CD8-positive, alpha-beta memory T cell (primary cell): ENCODE results near the gene REP15. TPM values are rescaled to one million over a fixed set of nuclear protein-coding genes. Genes with fewer than 3 reads are reported as not detected.
A peak's percentile ranks its signal among the peaks of the same experiment; 100 is the strongest.

Experiments used
- CTCF ChIA-PET: fragments of 350-600 bp; sonication (Branson Sonifier 250); formaldehyde crosslinking; loops from one replicate; lab custom pipeline; 2021; ENCODE audit warnings: antibody characterized with exemption; lab: Charles Lee
- POLR2A ChIA-PET: fragments of 350-600 bp; sonication (Branson Sonifier 250); formaldehyde crosslinking; loops from one replicate; lab custom pipeline; 2021; ENCODE audit warnings: antibody characterized with exemption; lab: Charles Lee
- DNase-seq, 5 donors: peaks; one replicate each; pipeline versions ENCODE4 v3.0.0 to v3.0.0-alpha.2; 2020 to 2022; ENCODE audit warnings: mixed read lengths in 1 of 5
- H3K27ac ChIP-seq: one replicate; pipeline ENCODE4 v1.7.0; 2013; ENCODE audit warnings: low read depth, mild to moderate bottlenecking, low read length, moderate library complexity
- H3K27me3 ChIP-seq: 2 replicates; pipeline ENCODE4 v1.7.0; 2013; ENCODE audit warnings: low read length, mild to moderate bottlenecking; ENCODE audit not compliant: insufficient read depth, poor library complexity, severe bottlenecking
- H3K36me3 ChIP-seq: 2 replicates; pipeline ENCODE4 v1.7.0; 2013; ENCODE audit warnings: mild to moderate bottlenecking, low read length, moderate library complexity; ENCODE audit not compliant: insufficient read depth
- H3K4me1 ChIP-seq: 2 replicates; pipeline ENCODE4 v1.7.0; 2013; ENCODE audit warnings: mild to moderate bottlenecking, low read length, moderate library complexity; ENCODE audit not compliant: insufficient read depth
- H3K4me3 ChIP-seq: 2 replicates; pipeline ENCODE4 v1.7.0; 2013; ENCODE audit warnings: mild to moderate bottlenecking, low read length
- H3K9me3 ChIP-seq: 2 replicates; pipeline ENCODE4 v1.7.0; 2013; ENCODE audit warnings: mild to moderate bottlenecking, low read length
- H3K27ac Mint-ChIP-seq, 8 donors: one replicate each; pipeline ENCODE4 v1.8.0; 2020 to 2021; ENCODE audit warnings: mixed read lengths in 8 of 8, mild to moderate bottlenecking in 6 of 8, inconsistent platforms in 3 of 8, moderate library complexity in 3 of 8
- H3K27me3 Mint-ChIP-seq, 2 donors: one replicate each; pipeline ENCODE4 v1.8.0; 2020 to 2021; ENCODE audit warnings: mixed read lengths in 2 of 2, mild to moderate bottlenecking in 1 of 2, moderate library complexity in 1 of 2
- H3K36me3 Mint-ChIP-seq, 3 donors: one replicate each; pipeline ENCODE4 v1.8.0; 2020 to 2021; ENCODE audit warnings: mixed read lengths in 3 of 3, inconsistent platforms in 1 of 3, mild to moderate bottlenecking in 1 of 3
- H3K4me1 Mint-ChIP-seq, 3 donors: one replicate each; pipeline ENCODE4 v1.8.0; 2020 to 2021; ENCODE audit warnings: mixed read lengths in 3 of 3, inconsistent platforms in 1 of 3, mild to moderate bottlenecking in 1 of 3
- H3K4me3 Mint-ChIP-seq, 7 donors: one replicate each; pipeline ENCODE4 v1.8.0; 2020 to 2021; ENCODE audit warnings: mixed read lengths in 7 of 7, mild to moderate bottlenecking in 6 of 7, moderate library complexity in 4 of 7, inconsistent platforms in 2 of 7
- H3K9me3 Mint-ChIP-seq, 5 donors: one replicate each; pipeline ENCODE4 v1.8.0; 2020 to 2022; ENCODE audit warnings: mixed read lengths in 5 of 5, mild to moderate bottlenecking in 3 of 5, moderate library complexity in 2 of 5, inconsistent platforms in 1 of 5
- polyA plus RNA-seq: library from polyadenylated mRNA; unstranded; fragments of 300-500 nt; fragmentation: Illumina TruSeq; gene quantifications from one replicate; pipeline ENCODE4 v1.2.3, GENCODE V29; 2021
- total RNA-seq, 2 experiments: library from RNA; stranded (reverse); gene quantifications; one replicate each; pipeline ENCODE4 v1.2.3, GENCODE V29; 2021

Gene REP15
- total and polyA plus RNA-seq, 3 experiments from 2014 or later, result 0.35 TPM; not detected in 2

DNA sequence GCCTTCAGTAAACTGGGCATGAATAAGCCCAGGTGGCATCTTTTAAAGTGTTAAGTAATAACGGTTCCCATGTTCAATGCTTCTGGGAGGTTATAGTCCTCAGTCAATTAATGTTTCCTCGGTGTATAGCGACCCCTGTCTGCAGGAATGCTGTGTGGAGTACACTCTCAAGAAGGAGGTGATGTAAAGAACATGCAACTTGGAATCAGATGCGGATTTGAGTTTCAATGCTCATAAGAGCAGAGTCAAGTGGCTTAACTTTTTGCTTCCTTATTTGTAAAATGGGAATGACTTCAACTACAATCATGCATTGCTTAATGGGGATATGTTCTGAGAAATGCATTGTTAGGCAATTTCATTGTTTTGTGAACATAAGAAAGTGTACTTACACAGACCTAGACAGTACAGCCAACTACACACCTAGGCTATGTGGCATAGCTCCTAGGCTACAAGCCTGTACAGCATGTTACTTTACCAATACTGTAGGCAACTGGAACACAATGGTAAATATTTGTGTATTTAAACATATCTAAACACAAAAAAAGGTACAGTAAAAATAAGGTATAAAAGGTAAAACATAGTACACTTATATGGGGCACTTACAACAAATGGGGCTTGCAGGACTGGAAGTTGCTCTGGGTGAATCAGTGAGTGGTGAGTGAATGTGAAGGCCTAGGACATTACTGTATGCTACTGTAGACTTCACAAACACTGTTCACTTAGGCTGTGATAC, 7.6 kb downstream of the REP15 start:
- ChIA-PET CTCF (interaction anchor here (1.0 to 2.9 kb wide), 2 partner anchors 51 to 270 kb away, joined by 3 to 15 read pairs; no protein-coding TSS in a partner anchor), POLR2A (no interaction called here)
- H3K9me3 Mint-ChIP-seq, result no peaks in the 10 kb centered on the region
- H3K36me3 ChIP-seq, result no peaks in the 10 kb centered on the region
- no peak overlapping the region for H3K27ac Mint-ChIP-seq
- peak; percentile 40 to 74 (median 44) for DNase-seq
- no peaks in the 10 kb centered on the region for H3K36me3 Mint-ChIP-seq
- no peaks in the 10 kb centered on the region for H3K4me1 Mint-ChIP-seq
- no peaks in the 10 kb centered on the region for H3K27me3 ChIP-seq
- H3K4me3 Mint-ChIP-seq, result no peak overlapping the region
- H3K4me3 ChIP-seq, result no peak overlapping the region
- H3K27me3 Mint-ChIP-seq, result peaks cover 6 to 30% of the 10 kb centered on the region in 2 donors
- H3K9me3 ChIP-seq, result no peaks in the 10 kb centered on the region
- no peaks in the 10 kb centered on the region for H3K4me1 ChIP-seq
- no peak overlapping the region for H3K27ac ChIP-seq

GRCh38 chr12:27705263-27705662, 9.0 kb downstream of the REP15 start:
- CTCF ChIA-PET, result no interaction called here
- H3K27me3 Mint-ChIP-seq, result peaks cover 6 to 22% of the 10 kb centered on the region in 2 donors

GRCh38 chr12:27707216-27707615, 11.0 kb downstream of the REP15 start:
- Mint-ChIP-seq H3K27me3 (peaks cover 0 to 18% of the 10 kb centered on the region in 2 donors), H3K9me3 (no peaks in the 10 kb centered on the region), H3K36me3 (peaks cover 0 to 16% (median 1%) of the 10 kb centered on the region in 3 donors), H3K4me3 (peak overlapping the region in 1 of 7 donors; percentile 64), H3K27ac (no peak overlapping the region), H3K4me1 (peaks cover 19 to 21% (median 20%) of the 10 kb centered on the region in 3 donors)
- H3K27ac ChIP-seq, result no peak overlapping the region
- DNase-seq, result no peak
- no peaks in the 10 kb centered on the region for H3K27me3 ChIP-seq
- CTCF ChIA-PET, result interaction anchor here (1.5 kb wide), 1 partner anchor 273 kb away, joined by 4 read pairs; no protein-coding TSS in a partner anchor
- H3K9me3 ChIP-seq, result no peaks in the 10 kb centered on the region
- H3K4me3 ChIP-seq, result no peak overlapping the region
- POLR2A ChIA-PET, result no interaction called here
- H3K4me1 ChIP-seq, result peaks cover 10% of the 10 kb centered on the region
- no peaks in the 10 kb centered on the region for H3K36me3 ChIP-seq

More at GRCh38 chr12:27705263-27705662, 9.0 kb downstream of the REP15 start:
- no peaks in the 10 kb centered on the region for H3K27me3 ChIP-seq
- H3K9me3 ChIP-seq, result no peaks in the 10 kb centered on the region
- H3K27ac ChIP-seq, result no peak overlapping the region
- H3K4me3 Mint-ChIP-seq, result no peak overlapping the region
- no peak for DNase-seq
- H3K36me3 Mint-ChIP-seq, result peaks cover 0 to 2% (median 0%) of the 10 kb centered on the region in 3 donors
- POLR2A ChIA-PET, result no interaction called here
- H3K4me1 Mint-ChIP-seq, result peaks cover 3 to 4% (median 4%) of the 10 kb centered on the region in 3 donors
- H3K4me1 ChIP-seq, result no peaks in the 10 kb centered on the region
- no peak overlapping the region for H3K4me3 ChIP-seq
- no peaks in the 10 kb centered on the region for H3K9me3 Mint-ChIP-seq
- no peaks in the 10 kb centered on the region for H3K36me3 ChIP-seq
- H3K27ac Mint-ChIP-seq, result no peak overlapping the region

DNA sequence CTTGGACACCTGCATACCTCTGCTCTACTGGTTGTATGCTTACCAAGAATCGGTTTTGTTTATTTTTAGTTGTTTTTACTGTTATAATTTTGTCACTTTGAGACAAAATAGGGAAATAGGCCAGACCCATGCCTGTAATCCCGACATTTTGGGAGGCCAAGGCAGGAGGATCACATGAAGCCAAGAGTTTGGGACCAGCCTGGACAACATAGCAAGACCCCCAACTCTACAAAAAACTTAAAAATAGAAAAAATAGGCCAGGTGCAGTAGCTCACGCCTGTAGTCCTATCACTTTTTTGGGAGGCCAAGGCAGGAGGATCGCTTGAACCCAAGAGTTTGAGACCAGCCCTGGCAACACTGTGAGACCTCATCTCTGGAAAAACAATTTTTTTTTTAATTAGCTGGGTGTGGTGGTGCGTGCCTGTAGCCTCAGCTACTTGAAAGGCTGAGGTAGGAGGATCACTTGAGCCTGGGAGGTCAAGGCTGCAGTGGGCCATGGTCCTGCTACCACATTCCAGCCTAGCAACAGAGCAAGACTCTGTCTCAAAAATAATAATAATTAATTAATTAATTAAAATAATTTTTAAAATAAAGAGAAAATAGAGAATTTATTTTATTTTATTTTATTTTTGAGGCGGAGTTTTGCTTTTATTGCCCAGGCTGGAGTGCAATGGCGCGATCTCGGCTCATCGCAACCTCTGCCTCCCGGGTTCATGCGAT, 13.1 kb downstream of the REP15 start:
- CTCF ChIA-PET, result interaction anchor here (0.9 to 1.2 kb wide), 3 partner anchors 8 to 275 kb away, joined by 3 to 4 read pairs (median 3); partner anchors contain the start of genes KLHL42 and MANSC4
- Histone ChIP-seq H3K27me3 (no peaks in the 10 kb centered on the region), H3K36me3 (no peaks in the 10 kb centered on the region), H3K9me3 (no peaks in the 10 kb centered on the region), H3K27ac (no peak overlapping the region), H3K4me3 (no peak overlapping the region), H3K4me1 (peaks cover 13% of the 10 kb centered on the region)
- peak overlapping the region in 1 of 8 donors; percentile 74 for H3K27ac Mint-ChIP-seq
- peaks cover 33 to 42% (median 37%) of the 10 kb centered on the region in 3 donors for H3K4me1 Mint-ChIP-seq
- peaks cover 0 to 26% (median 3%) of the 10 kb centered on the region in 3 donors for H3K36me3 Mint-ChIP-seq
- POLR2A ChIA-PET, result interaction anchor here (1.2 to 1.5 kb wide), 3 partner anchors 12 to 186 kb away, joined by 3 to 4 read pairs (median 3); partner anchors contain the start of genes KLHL42 and MANSC4
- H3K27me3 Mint-ChIP-seq, result peaks cover 0 to 18% of the 10 kb centered on the region in 2 donors
- H3K9me3 Mint-ChIP-seq, result no peaks in the 10 kb centered on the region
- DNase-seq, result no peak
- peak overlapping the region; percentile 3 to 99 (median 93) for H3K4me3 Mint-ChIP-seq

DNA sequence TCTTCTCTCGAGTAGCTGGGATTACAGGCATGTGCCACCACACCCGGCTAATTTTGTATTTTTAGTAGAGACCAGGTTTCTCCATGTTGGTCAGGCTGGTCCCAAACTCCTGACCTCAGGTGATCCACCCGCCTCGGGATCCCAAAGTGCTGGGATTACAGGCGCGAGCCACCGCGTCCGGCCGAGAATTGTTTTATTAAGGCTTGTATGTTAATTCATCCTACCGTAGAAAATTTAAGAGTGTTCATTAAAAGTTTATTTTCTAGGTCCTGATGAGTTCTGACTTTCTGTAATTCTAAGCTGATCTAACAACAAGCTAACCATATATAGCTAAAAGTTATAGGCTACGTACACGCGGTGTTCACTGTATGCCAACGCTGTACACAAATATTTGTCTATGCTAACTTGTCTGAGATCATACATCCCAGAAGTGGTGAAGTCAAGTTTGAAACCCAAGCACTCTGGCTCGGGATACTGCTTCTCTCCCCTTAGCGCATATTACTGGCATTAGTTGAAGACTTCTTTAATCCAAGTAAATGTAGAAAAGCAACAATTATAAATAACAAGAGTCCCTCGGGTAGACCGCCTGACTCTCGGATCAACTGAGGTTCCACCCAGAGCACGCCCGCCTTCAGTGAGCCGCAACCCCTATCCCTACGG, 13.8 kb downstream of the REP15 start:
- DNase-seq, result no peak
- Mint-ChIP-seq H3K4me1 (peaks cover 35 to 46% (median 37%) of the 10 kb centered on the region in 3 donors), H3K36me3 (peaks cover 0 to 31% (median 5%) of the 10 kb centered on the region in 3 donors), H3K27ac (peak overlapping the region; percentile 74 to 99 (median 96)), H3K9me3 (no peaks in the 10 kb centered on the region), H3K4me3 (peak overlapping the region; percentile 90 to 99 (median 93)), H3K27me3 (peaks cover 0 to 18% of the 10 kb centered on the region in 2 donors)
- peaks cover 13% of the 10 kb centered on the region for H3K4me1 ChIP-seq
- no peaks in the 10 kb centered on the region for H3K9me3 ChIP-seq
- H3K27me3 ChIP-seq, result no peaks in the 10 kb centered on the region
- ChIA-PET POLR2A (interaction anchor here (1.2 to 1.5 kb wide), 3 partner anchors 12 to 187 kb away, joined by 3 to 4 read pairs (median 3); partner anchors contain the start of genes KLHL42 and MANSC4), CTCF (interaction anchor here (0.9 to 1.2 kb wide), 3 partner anchors 9 to 276 kb away, joined by 3 to 4 read pairs (median 3); partner anchors contain the start of genes KLHL42 and MANSC4)
- H3K27ac ChIP-seq, result peak overlapping the region; percentile 61
- peak overlapping the region; percentile 73 for H3K4me3 ChIP-seq
- H3K36me3 ChIP-seq, result no peaks in the 10 kb centered on the region

DNA sequence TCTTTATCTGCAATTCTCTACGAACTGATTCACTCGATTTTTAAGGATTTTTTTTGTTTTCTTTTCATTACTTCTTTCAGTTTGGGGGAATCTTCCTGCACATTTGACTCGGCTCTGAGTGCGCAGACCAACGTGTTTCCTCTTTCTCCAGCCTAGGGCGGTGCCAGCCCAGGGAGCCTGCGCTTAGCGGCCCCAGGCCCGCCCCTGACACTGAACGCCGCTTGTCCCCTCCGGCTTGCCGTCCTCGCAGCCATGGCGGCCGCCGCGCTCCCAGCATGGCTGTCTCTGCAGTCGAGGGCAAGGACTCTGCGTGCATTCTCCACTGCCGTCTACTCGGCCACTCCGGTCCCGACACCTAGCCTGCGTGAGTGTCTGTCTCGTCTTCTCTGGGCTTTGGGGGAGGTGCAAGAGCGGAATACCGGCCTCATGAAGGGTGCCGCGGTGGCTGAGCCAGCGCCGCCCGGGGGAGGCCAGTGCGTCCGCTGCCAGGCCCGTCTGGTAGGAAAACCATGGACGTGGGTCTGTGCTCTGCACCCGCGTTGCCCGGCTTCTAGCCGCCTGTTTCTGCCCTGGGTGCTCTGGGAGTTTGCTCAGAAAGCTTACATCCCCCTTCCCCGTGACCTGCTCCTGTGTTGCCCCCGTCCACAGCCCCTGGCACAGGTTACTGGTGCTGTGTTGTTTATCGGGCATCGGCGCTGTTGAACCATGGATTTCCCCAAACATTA, 14.5 kb downstream of the REP15 start, which contains the start of gene MRPS35:
MRPS35 (plus strand) TSS at position 241 of the 725 bp plus-strand sequence; CDS start at position 253, 12 bp downstream.
- ChIA-PET POLR2A (interaction anchor here (0.9 to 1.5 kb wide), 4 partner anchors 11 to 187 kb away, joined by 3 to 4 read pairs (median 3); partner anchors contain the start of genes KLHL42 and MANSC4), CTCF (interaction anchor here (0.9 to 1.2 kb wide), 2 partner anchors 10 to 69 kb away, joined by 3 to 4 read pairs; partner anchors contain the start of genes KLHL42 and MANSC4)
- H3K27me3 Mint-ChIP-seq, result peaks cover 0 to 18% of the 10 kb centered on the region in 2 donors
- peak within 1 kb of the TSS; percentile 90 to 99 (median 93) for H3K4me3 Mint-ChIP-seq
- H3K27ac Mint-ChIP-seq, result peak within 1 kb of the TSS; percentile 74 to 99 (median 96)
- H3K36me3 Mint-ChIP-seq, result peaks cover 0 to 34% (median 6%) of the 10 kb centered on the region in 3 donors
- DNase-seq, result peak; percentile 84 to 93 (median 88)
- H3K9me3 Mint-ChIP-seq, result no peaks in the 10 kb centered on the region
- H3K27ac ChIP-seq, result peak within 1 kb of the TSS; percentile 61
- H3K27me3 ChIP-seq, result no peaks in the 10 kb centered on the region
- H3K4me1 ChIP-seq, result peaks cover 13% of the 10 kb centered on the region
- H3K9me3 ChIP-seq, result no peaks in the 10 kb centered on the region
- H3K4me3 ChIP-seq, result peak within 1 kb of the TSS; percentile 73
- H3K36me3 ChIP-seq, result no peaks in the 10 kb centered on the region
- peaks cover 35 to 46% (median 37%) of the 10 kb centered on the region in 3 donors for H3K4me1 Mint-ChIP-seq
